NCI-H1105 (cell line): ENCODE results near the gene HS1BP3.
A peak's percentile ranks its signal among the peaks of the same experiment; 100 is the strongest.

Experiments used
- DNase-seq: peaks from one replicate; lab custom pipeline; 2025; lab: John Stamatoyannopoulos, UW

Gene HS1BP3

DNA sequence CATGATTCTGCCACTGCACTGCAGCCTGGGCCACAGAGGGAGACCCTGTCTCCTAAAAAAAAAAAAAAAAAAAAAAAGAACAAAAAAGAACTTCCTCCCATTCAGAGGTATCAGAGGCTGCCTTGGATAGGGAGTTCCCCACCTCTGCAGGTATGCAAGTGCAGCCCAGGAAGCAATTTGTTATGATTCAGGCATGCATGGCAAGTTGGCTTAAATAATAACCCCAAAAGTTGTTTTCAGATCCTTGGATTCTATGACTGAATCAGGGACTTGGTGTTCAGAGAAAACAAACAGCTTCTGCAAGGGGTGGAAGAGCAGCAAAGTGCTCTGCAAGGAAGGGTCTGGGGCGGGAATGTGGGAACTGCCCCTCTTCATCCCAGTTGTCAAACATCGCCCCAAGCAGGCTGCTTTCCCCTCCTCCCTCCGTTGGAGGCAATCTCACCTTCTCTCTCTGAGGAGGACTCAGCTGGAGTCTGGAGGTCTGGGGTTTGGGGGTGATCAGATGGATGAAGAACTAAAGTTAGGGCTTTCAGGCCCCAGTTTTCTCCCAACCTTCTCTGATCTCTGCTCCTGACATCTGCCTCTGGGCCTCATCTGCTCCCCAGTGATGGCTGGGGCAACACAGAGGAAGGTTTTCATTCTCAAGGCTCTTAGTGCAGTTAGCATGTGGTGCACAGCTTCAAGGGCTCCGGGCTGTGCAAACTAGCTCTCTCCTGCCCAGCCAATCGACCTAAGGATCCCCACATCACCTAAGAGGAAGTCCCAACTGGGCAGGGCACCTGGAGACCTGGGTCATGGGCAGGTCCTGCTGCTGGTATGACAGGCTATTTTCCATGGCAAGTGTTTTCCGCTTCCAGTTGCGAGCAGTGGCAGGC lies 12.5 kb upstream of the HS1BP3 start:
- no peak for DNase-seq

DNA sequence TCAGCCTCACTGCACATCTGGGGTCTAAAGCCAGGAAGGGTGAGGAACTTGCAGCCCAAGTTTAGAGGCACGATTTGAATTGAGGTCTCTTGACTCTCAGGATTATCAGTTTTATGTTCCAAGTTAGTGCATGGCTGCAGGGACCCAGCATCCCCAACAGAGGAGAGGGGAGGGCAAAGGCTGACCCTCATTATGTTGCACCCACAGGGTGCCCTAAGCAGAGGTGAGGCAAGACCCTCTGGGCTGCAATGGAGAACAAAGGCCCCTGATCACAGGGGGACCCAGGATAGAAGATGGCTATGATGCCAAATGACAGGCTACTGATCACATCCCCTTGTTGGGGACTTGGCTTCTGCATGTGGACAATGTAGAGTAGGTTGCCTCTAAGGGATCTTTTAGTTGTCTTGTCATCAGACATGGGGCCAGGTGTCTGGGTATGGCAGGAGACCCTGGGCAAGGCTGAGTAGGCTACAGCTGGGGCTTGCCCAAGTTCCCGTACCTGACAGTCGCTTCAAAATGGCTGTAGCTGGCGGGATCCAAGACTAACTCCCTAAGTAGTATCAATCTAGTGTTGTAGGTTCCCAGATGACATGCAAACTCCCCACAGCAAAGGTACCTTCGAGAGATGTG lies 11.5 kb upstream of the HS1BP3 start:
- no peak for DNase-seq

DNA sequence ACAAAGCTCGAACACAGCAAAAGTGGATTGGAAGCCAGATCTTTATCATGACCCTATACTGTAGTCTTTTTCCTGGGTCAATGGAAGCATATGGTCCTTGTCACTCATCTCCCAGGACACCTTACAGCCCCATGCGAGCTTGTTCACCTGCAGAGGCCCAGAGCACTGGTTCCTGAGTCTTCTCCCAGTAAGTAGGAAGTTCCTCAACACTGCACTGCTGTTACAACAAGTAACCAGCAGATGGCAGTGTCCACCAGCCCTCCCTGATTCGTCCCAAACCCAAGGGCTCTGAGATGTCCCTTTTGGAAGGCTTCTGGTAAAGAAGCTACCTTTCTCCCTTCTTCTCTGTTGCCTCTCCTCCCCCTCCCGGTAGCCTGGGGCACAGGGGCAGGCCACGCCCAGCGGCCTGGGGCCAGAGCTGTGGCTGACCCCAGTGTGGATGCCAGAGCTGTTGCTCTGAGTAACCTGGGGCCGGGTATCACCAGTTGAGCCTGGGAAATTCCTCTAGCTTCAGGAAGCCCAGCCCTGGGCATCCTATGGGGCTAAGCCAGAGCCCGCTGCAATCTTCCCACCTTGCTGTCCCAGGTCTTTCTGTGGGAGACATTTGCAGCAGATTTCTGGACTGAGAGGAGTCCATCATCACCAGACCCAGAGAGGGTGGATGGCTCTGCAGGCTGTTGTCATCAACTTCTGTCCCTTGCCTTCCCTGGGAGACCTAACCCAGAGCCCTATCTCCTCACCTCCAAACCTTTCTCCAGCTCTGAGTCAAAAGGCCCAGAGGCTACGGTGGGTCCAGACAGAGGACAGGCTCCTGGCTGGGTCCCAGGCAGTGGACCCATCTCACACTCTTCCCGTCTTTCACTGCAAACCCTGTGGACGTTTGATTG lies 10.8 kb upstream of the HS1BP3 start:
- peak; percentile 14 for DNase-seq

DNA sequence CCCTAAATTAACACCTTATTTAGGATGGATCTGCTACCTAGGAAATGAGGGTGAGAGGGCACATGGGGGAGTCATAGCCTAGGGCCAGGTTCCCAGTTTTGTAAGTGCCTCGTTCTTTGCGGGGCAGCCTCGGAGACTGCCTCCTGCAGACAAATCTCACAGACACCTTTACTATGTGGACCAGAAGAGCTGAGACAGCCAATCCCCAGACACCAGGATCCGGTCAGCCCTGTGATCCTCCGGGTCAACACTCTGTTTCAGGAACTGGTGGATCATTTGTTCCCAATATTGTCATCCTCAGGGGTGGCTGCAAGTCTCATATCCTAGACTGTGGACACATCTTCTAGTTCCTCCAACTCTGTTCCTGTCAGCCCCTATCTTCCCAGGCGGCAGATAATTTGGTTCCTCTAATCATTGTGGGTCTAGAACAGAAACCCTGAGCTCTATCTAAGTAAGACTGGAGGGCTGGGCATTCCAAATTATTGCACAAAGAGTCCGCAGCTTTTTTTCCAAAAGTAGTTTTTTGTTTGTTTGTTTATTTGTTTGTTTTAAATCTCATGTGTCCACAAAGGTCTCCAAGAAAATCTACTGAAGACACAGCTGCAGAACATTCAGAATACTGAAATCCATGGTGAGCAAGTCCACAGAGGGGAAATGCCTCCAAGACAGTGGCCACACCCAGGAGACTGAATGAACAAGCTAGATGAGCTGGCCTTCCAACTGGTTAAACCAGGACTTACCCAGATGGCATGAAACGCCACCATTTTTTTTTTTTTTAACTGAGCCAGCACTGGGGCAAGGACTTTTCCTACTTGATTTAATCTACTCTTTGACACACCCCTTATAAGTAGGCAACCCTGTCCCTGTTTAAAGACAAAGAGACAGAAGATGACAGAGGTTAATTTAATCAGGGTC lies 9.9 kb upstream of the HS1BP3 start:
- DNase-seq = no peak

DNA sequence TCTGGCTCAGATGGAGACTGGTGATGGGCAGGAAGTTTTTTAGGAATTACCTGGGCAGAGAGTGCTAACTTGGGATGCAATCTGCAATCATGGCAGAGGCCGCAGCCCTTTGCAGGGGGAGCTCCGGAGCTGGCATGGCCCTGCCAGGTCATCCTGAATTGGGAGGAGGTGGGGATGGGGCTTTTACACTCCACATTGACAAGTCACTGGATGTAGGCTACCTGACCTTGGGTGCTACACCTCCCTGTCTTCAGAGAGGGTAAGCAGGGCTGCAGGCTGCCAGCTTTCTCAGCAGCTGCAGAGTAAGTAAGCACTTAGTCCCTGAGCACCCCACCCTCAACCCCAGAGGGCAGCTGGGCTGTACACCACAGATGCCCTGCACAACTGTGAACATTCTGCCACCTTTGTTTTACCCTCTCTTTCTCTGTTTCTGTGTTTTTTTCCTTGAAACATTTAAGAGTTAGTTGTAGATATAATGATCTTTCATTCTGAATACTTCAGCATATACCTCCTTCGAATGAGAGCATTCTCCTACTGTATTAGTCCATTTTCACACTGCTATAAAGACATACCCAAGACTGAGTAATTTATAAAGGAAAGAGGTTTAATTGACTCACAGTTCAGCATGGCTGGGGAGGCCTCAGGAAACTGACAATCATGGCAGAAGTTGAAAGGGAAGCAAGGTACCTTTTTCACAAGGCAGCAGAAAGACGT lies 6.8 kb upstream of the HS1BP3 start:
- DNase-seq = no peak

DNA sequence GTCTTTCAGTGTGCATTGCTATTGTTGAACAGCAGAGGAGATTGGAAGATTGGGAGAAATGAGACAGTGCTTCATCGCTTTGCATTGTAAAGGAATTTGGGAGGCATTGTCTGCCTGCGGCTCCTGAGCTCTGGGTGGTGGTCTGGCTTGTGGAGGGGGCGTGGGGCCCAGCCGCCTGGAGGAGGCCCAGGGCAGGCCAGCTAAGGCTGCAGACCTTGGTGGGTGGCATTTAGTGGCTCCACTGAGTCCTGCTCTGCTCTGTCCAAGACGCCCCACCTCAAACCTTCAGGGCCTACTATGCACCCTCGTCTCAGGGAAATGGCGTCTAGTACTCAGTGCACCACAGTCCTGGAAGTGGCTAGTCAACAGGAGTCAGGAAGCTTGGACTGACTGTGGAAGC lies 5.7 kb upstream of the HS1BP3 start:
- no peak for DNase-seq

DNA sequence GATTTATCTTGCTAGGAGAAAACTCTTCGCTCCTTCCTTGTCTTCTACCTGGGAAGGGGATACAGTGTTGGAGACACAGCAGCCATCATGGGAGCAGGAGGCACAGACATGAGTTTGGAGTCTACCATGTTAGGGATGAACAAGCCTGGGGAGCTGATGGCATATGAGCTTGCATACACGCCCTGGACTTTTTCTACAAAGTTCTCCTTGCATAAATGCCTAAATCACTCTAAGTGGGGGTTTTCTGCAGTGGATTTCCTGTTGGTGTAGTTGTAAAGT lies 3.6 kb upstream of the HS1BP3 start:
- no peak for DNase-seq

DNA sequence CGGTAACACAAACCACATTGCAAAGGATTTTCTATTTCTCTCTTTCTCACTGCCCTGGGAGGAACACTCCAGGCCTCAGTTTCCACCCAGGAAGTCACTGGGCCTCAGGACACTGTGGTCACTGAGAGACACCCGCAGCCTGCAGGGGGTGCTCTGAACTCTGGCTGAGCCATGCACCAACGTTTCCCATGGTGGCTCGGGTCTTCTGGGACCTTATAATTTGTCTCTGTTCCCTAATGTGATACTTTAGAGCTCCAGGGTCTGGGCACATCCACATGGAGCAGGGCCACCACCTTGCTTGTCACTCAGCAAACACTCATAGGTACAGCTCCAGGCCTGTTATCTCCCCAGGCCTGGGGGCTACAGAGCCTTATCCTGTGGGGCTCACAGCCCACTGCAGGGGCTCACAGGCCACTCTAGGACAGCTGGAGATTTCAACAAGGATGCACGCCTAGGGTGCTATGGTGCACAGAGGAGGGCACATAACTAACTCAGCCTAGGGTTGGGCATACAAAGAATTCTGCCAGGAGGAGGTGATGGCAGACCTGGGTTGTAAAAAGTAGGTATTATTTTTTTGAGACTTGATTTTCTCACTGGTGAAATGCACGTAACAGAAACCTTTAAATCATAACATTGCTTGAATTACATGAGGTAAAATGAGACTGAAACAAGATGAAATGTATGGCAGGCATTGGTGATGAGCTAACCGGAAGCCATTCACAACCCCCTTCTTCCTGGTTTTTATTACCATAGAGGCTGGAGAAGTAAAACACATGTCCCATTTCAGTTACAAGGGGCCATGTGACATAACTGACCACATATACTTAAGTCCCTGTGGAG lies 3.0 kb upstream of the HS1BP3 start:
- no peak for DNase-seq

DNA sequence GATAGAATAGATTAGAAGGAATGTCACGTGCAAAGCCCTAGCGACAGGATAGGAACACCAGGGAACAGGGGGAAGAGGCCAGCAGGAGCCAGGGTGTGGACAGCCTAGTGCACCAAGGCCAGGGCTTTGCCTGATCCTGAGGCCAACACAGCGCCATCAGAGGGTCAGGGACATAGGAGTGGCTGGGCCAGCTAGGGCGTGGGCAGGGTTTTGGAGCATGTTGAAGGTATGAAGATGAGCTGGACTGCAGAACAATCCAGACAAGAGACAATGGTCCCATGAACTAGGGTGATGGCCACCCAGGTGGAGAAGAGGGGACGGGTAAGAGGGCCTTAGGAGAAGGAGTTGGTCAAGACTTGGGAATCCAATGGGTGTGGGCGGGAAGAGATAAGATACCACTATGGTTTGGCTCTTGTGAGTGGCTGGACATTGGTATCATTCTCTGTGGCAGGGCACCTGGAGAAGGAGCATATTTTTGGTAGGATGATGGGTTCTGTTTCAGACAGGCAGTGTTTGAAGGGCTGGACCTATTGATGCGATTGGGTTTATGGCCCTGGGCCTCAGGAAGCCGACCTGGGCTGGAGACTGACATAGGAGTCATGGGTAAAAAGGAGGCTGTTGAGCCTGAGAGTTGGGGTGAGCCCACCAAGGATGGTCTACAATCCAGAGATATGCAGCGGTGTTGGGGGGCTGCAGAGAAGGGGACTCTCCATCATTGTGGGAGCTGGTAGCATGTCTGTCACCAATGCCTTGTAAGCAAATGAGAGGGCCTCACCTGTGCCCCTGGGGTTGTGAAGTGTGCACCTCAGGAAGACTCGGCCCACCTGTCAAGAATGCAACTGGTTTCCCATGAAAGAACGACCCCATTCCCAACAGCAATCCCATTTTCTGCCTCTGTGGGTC lies 2.0 kb upstream of the HS1BP3 start:
- DNase-seq = no peak

DNA sequence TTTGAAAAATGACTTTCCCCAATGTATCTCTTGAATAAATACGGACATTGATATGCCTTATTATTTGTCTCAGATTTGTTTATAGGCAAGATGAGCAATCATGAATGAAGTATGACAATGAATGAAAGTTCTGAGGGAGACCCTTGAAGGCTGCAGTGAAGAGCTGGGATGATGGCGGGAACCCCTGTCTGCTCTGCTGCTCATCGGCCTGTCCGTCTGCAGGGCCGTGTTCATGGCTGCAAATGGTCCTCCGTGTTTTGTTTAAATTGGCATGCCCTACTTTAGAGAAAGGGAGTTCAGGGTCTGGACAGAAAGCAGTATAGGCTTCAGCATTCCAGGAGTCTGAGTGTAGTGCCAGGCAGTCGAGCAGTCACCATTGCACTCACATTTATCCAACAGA lies 1.2 kb upstream of the HS1BP3 start:
- no peak for DNase-seq

DNA sequence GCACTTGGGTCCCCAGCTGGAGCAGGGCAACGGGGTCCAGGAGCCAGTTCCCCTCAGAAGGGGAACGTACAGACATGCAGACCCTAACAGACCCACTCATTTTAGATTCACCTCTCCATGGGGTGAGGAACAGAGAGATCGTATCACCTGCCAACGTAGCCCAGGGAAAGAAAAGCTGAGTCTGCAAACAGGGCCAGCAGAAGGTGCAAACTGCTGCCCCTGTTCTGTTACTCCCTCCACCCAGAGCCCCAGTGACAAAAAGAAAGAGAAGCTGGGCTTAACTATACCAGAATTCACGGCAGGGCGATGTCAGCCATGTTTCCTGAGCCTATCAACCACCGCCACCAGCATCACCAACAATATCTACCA lies 817 bp upstream of the HS1BP3 start:
- DNase-seq = no peak

DNA sequence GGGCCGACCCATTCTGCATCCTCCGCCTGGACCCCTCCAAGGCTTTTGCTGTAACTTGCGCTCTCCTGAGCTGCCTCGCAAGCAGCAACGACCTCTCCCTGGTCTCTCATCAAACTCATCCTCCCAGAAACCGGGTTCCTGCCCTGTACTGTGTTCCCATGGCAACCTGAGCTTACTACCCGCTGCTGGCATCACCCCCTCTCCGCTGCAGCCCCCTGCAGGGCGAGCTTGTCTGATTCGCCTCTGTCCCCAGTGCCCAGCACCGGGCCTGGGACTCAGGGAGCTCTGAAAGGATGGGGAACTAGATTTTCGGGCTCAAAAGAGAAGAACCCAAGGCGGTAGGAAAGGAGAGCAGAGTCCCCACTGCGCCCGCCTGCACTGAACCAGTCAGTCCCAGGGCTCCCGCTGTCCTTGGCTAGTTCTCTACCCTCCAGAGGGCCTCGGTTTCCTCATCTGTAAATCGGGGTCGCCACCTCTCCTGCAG lies 463 bp downstream of the HS1BP3 start:
- DNase-seq = peak; percentile 43

DNA sequence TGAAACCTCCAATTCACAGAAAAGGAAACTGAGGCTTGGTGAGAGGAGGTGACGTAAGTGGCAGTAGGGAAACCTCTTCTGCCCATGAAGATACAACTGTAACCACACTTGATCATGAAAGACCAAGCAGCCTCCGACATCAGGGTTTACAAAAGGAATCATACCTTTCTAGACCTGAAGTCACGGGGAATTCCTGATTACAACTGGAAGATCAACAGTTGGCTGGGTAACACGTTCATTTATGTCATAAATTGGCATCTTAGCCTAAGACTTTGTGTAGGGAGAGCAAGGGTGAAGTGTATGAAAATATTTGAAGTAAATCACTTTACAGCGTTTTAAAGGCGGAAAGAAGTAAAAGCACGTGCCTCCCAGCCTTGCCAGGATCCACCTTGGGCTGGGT lies 922 bp downstream of the HS1BP3 start:
- DNase-seq = no peak

DNA sequence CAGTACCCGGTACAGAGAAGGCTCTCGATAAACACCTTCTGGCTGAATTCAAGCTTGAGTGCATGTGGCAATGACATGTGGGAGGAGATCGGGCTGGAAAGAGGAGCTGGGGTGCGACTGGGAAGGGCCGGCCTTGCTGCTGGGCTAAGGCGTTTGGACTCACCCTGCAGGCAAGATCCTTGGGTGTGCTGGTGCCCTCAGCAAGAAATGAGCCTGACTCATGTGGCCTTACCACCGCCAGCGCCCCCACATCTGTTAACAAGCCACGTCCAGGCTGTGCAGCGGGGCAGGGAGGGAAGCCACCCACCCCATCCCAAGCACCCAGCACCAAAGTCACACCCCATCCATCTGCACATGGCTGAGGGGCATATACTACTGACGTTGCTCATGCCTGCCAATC lies 1.3 kb downstream of the HS1BP3 start:
- DNase-seq = no peak

DNA sequence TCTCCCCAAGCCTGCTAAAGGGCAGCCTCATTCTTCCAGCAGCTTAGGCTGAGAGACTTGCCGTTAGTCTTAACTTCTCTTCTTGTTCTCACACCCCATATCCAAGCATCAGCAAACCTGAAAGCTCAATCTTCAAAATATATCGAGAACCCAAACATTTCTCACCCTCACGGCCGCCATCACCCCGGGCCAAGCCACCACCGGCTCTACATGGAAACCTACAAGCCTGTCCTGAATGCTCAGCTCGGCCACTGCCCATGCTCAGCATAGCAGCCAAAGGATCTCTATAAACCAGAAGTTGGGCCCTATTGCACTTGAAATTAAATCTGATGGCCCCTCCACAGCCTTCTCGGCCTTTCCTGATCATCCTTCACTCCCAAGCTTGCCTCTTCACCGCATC lies 2.1 kb downstream of the HS1BP3 start:
- no peak for DNase-seq

DNA sequence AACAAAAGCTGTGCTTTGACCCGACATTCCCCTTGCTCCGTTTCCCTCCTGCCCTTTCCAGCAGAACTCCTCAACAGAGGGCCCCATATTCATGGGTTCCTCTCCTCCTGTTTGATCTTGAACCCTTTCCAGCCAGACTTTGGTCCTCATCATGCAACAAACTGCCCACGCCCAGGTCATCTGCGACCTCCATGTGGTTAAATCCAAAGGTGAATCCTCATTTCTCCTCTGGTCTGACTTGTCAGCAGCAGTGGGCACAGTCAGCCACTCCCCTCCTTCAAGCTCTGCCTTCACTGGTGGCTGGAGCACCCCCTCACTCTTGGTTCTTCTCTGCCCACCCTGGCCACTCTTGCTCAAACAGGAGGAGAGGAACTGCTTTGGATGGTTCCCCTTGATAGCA lies 2.7 kb downstream of the HS1BP3 start:
- no peak for DNase-seq

DNA sequence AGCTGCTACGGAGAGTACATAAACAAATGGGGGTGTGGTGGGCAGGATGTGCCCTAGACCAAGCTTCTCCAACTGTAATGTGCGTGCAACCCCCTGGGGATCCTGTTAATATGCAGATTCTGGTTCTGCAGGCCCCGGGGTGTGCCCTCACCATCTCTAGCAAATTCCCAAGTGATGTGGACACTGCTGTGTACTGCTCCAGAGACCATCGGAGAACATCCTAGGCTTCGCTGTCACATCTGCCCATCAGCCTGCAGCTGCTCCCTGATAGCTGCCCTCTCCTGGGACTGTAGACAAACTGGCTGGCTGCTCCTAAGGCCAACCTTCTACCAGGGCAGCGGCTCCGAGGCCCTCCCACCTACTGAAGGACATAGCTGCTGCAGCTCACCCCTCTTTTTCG lies 3.2 kb downstream of the HS1BP3 start:
- DNase-seq = no peak

DNA sequence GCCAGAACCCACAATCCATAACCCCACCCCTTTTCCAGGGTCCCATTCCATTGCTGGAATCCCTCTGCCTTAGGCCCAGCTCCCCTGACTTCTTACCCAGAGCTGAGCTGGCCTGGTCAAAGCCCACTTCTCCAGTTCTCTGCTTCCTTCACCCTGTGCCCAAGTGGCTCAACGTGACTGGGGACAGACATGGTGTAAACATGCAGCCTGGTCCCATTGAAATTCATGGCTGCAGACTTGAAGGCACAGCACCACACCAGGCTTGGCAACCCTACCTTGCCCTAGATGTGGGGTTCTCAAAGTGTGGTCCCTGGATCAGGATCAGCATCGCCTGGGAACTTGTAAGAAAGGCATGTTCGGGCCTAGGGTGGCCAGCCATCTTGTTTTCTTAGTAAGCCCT lies 3.7 kb downstream of the HS1BP3 start:
- DNase-seq = no peak

DNA sequence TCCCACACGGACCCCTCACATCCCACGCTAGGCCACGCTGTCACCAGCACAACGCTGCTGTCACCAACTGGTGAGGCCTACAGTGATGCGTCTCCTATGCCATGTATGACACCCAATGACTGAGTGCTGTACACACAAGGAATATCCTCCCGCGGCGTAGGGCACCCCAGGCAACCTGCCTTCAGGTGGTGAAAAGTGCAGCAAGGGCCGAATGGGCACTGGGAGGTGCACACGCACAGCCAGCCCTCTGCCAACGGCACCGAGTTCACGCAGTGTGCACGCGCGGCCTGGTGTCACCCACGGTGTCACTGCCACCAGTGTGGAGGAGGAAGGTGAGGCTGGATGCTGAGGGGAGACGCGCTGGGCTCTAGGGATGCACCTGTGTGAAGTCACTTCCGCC lies 4.5 kb downstream of the HS1BP3 start:
- DNase-seq = no peak
